Panc1 (cell line): ENCODE data around the gene KAT2A. TPM values are rescaled to one million over a fixed set of nuclear protein-coding genes. Genes with fewer than 3 reads are reported as not detected.

Experiments
- ATAC-seq: fragments of 200-7000 bp; cut with Tn5 transposase; 2 replicates; pipeline ENCODE4 v1.9.1; 2020; ENCODE audit warnings: mild to moderate bottlenecking, moderate library complexity
- BruUV-seq: library from RNA; stranded (reverse); fragments of 400-500 nt; replicated peaks from 2 replicates; lab custom pipeline; 2021; lab: Mats Ljungman, UMichigan
- CTCF ChIA-PET: fragments of 300-600 bp; sonication (Branson Sonifier 250); formaldehyde crosslinking; loops from one replicate; lab custom pipeline; 2022; ENCODE audit warnings: antibody characterized with exemption; lab: Charles Lee
- POLR2A ChIA-PET: fragments of 300-600 bp; sonication (Branson Sonifier 250); formaldehyde crosslinking; loops from one replicate; lab custom pipeline; 2022; ENCODE audit warnings: antibody characterized with exemption; lab: Charles Lee
- DNase-seq: peaks from one replicate; pipeline ENCODE4 v3.0.0-alpha.2; 2010; ENCODE audit warnings: low read depth, low spot score
- H3K27ac ChIP-seq: 2 replicates; pipeline ENCODE4 v1.5.1; 2011; ENCODE audit warnings: mild to moderate bottlenecking, low read length, inconsistent platforms
- H3K27me3 ChIP-seq: fragments of 200-500 bp; sonication (Bioruptor generic); 2 replicates; pipeline ENCODE4 v1.6.0; 2014; ENCODE audit warnings: low read length, inconsistent platforms; ENCODE audit not compliant: control insufficient read depth, insufficient read depth
- H3K36me3 ChIP-seq: fragments of 200-500 bp; sonication (Bioruptor generic); 2 replicates; pipeline ENCODE4 v1.5.1; 2014; ENCODE audit warnings: inconsistent platforms, mild to moderate bottlenecking, low read length, moderate library complexity; ENCODE audit not compliant: control insufficient read depth, insufficient read depth
- H3K4me1 ChIP-seq: 2 replicates; pipeline ENCODE4 v1.5.1; 2011; ENCODE audit warnings: inconsistent platforms, mild to moderate bottlenecking, low read length, moderate library complexity; ENCODE audit not compliant: control insufficient read depth, insufficient read depth
- H3K4me3 ChIP-seq, 2 experiments: 2 replicates each; pipeline ENCODE4 v1.5.1; 2011 to 2012; ENCODE audit warnings: low read depth in 2 of 2, low read length in 2 of 2, mild to moderate bottlenecking in 2 of 2, inconsistent platforms in 1 of 2, moderate library complexity in 1 of 2
- H3K9me3 ChIP-seq: fragments of 200-500 bp; sonication (Bioruptor generic); 2 replicates; pipeline ENCODE4 v1.5.1; 2014; ENCODE audit warnings: low read depth, mild to moderate bottlenecking, inconsistent platforms, low read length, moderate library complexity; ENCODE audit not compliant: control insufficient read depth, insufficient read depth
- CTCF ChIP-seq: fragments of 450-650 bp; IDR thresholded peaks from 2 replicates; pipeline ENCODE4 v1.5.1; 2017; ENCODE audit warnings: mild to moderate bottlenecking
- POLR2AphosphoS5 ChIP-seq: IDR thresholded peaks from 2 replicates; pipeline ENCODE4 v1.6.1; 2012; ENCODE audit warnings: mild to moderate bottlenecking, low read depth, low read length, moderate library complexity
- REST ChIP-seq, 2 experiments: IDR thresholded peaks; 2 replicates each; pipeline ENCODE4 v1.6.1; 2011 to 2012; ENCODE audit warnings: low read depth in 2 of 2, control low read depth in 1 of 2, low read length in 1 of 2, mild to moderate bottlenecking in 1 of 2, moderate library complexity in 1 of 2; ENCODE audit not compliant: insufficient read depth in 1 of 2
- SIN3A ChIP-seq: IDR thresholded peaks from 2 replicates; pipeline ENCODE4 v1.6.1; 2012; ENCODE audit warnings: low read depth, mild to moderate bottlenecking, low read length, moderate library complexity, borderline replicate concordance; ENCODE audit not compliant: insufficient read depth
- TCF7L2 ChIP-seq: IDR thresholded peaks from 2 replicates; pipeline ENCODE4 v1.6.1; 2011; ENCODE audit warnings: mild to moderate bottlenecking, low read depth, low read length, inconsistent platforms
- in situ Hi-C: cut with HindIII; loops from 2 replicates; pipeline ENCODE4 v1.10.0; 2016; ENCODE audit warnings: low sequenced_read_pairs, low pct_unique_long_range_greater_than_20kb
- intact Hi-C: fragments of 100-400 bp; cut with micrococcal nuclease; formaldehyde crosslinking; loops from one replicate; pipeline ENCODE4 v1.10.0; 2022; ENCODE audit not compliant: unreplicated experiment
- total RNA-seq: library from RNA; stranded (reverse); gene quantifications from one replicate; pipeline ENCODE4 v1.2.1, GENCODE V29; 2021; ENCODE audit not compliant: unreplicated experiment

The KAT2A gene
- total RNA-seq, 1 experiment from 2014 or later = 67.0 TPM

- H3K27ac ChIP-seq = no peak overlapping the region
- H3K36me3 ChIP-seq = peaks cover 2% of the 10 kb centered on the region; the same call in 1 of the 2 replicates
- ChIA-PET POLR2A (no interaction called here), CTCF (no interaction called here)
- H3K4me1 ChIP-seq = peaks cover 2% of the 10 kb centered on the region; the same call in 1 of the 2 replicates
- H3K27me3 ChIP-seq = no peaks in the 10 kb centered on the region
- H3K4me3 ChIP-seq = no peak overlapping the region
- intact Hi-C loops = no loop called here
- BruUV-seq = no TSS peak
- in situ Hi-C loops = no loop called here
- no peaks in the 10 kb centered on the region for H3K9me3 ChIP-seq
- DNase-seq = no peak
- TF ChIP-seq POLR2AphosphoS5 (no peak), TCF7L2 (no peak), REST (IDR thresholded peaks at IDR 0.05; ENCODE audit: insufficient read depth in 1 of 2, low read depth in 2 of 2, low read length in 1 of 2) (no peak), CTCF (no peak), SIN3A (no peak)
- no peak for ATAC-seq
Observed at GRCh38 chr17:42129109-42129837, 8.1 kb upstream of the KAT2A start.

- in situ Hi-C loops = no loop called here
- H3K4me3 ChIP-seq = no peak overlapping the region
- intact Hi-C loops = no loop called here
- no peak for ATAC-seq
- TF ChIP-seq REST (IDR thresholded peaks at IDR 0.05; ENCODE audit: insufficient read depth in 1 of 2, low read depth in 2 of 2, low read length in 1 of 2) = no peak
- H3K9me3 ChIP-seq = no peaks in the 10 kb centered on the region
- ChIA-PET CTCF (no interaction called here), POLR2A (interaction anchor here (0.6 kb wide), 1 partner anchor 148 kb away, joined by 14 read pairs; no protein-coding TSS in a partner anchor)
- H3K27ac ChIP-seq = no peak overlapping the region
- BruUV-seq = no TSS peak
- no peak for DNase-seq
- H3K36me3 ChIP-seq = peaks cover 2% of the 10 kb centered on the region; the same call in 1 of the 2 replicates
- H3K27me3 ChIP-seq = no peaks in the 10 kb centered on the region
- no peaks in the 10 kb centered on the region for H3K4me1 ChIP-seq
Observed at GRCh38 chr17:42127414-42127813, 6.2 kb upstream of the KAT2A start.
